Lower leg skin (tissue), 3 donors: ENCODE results near the gene DTNBP1.

ENCODE experiments used
- POLR2A ChIP-seq, 2 donors: fragments of 450-650 bp; IDR thresholded peaks; one replicate each; pipeline ENCODE4 v1.6.1; 2016 to 2017; ENCODE audit warnings: antibody characterized with exemption in 2 of 2, mild to moderate bottlenecking in 1 of 2, moderate library complexity in 1 of 2
- TF ChIP-seq, protein P1 (sequence below), 3 donors: fragments of 450-650 bp; IDR thresholded peaks; one replicate each; pipeline ENCODE4 v1.5.1; 2016; ENCODE audit warnings: antibody characterized with exemption in 3 of 3, mild to moderate bottlenecking in 3 of 3, moderate library complexity in 2 of 3

DNA sequence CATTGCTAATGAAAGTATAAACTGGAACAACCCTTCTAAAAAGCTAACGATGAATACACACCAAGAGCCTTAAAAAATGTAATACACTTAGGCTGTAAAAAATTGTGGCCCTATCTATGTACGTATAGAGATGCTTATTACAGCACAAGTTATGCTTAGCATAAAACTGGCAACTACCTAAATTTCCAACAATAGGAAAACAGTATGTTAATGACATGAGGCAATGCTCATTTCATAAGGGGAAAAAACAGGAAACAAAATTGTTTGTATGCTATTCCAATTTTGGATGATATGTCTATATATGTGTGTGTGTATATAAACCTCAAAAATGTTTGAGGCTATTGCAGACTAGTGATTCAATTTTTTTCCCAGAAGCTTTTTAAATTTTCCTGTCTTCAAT lies 82.5 kb downstream of the DTNBP1 start:
- TF ChIP-seq POLR2A (IDR thresholded peaks at IDR 0.05): no peak
- TF ChIP-seq, protein P1, sequence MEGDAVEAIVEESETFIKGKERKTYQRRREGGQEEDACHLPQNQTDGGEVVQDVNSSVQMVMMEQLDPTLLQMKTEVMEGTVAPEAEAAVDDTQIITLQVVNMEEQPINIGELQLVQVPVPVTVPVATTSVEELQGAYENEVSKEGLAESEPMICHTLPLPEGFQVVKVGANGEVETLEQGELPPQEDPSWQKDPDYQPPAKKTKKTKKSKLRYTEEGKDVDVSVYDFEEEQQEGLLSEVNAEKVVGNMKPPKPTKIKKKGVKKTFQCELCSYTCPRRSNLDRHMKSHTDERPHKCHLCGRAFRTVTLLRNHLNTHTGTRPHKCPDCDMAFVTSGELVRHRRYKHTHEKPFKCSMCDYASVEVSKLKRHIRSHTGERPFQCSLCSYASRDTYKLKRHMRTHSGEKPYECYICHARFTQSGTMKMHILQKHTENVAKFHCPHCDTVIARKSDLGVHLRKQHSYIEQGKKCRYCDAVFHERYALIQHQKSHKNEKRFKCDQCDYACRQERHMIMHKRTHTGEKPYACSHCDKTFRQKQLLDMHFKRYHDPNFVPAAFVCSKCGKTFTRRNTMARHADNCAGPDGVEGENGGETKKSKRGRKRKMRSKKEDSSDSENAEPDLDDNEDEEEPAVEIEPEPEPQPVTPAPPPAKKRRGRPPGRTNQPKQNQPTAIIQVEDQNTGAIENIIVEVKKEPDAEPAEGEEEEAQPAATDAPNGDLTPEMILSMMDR (IDR thresholded peaks at IDR 0.05): no peak
